Right ventricle myocardium superior (tissue), 1 donor: ENCODE measurements around the gene KNOP1. TPM values are rescaled to one million over a fixed set of nuclear protein-coding genes. Genes with fewer than 3 reads are reported as not detected.
"Not testable (repeated sequence)": the region's sequence is repeated elsewhere in the genome, so short reads cannot be mapped to it uniquely, and the experiment has no call there.

Experiments
- ATAC-seq: fragments of 200-7000 bp; cut with Tn5 transposase; one replicate; pipeline ENCODE4 v1.9.1; 2020; ENCODE audit warnings: mild to moderate bottlenecking; ENCODE audit not compliant: poor library complexity
- DNase-seq: peaks from one replicate; pipeline ENCODE4 v3.0.0-alpha.2; 2020
- intact Hi-C: fragments of 100-400 bp; cut with DNase I; formaldehyde crosslinking; loops from one replicate; pipeline ENCODE4 v1.11.2; 2022
- total RNA-seq: library from RNA; stranded (reverse); fragmentation: NEBNext Ultra II Directional; extraction: Animal tissue kit (Norgen Biotek cat#: 25700); gene quantifications from one replicate; pipeline ENCODE4 v1.2.1, GENCODE V29; 2021
- donor health status: DM: no; HTN: yes; CAD: no; lungs with severe emphysema.

KNOP1 gene
- total RNA-seq, 1 donor from 2014 or later: 6.2 TPM

GRCh38 chr16:19745286-19746010, 27.4 kb upstream of the KNOP1 start:
- ATAC-seq: no peak
- intact Hi-C loops: no loop called here
- no peak for DNase-seq

GRCh38 chr16:19744670-19745069, 26.6 kb upstream of the KNOP1 start:
- ATAC-seq (no peak), DNase-seq (no peak)
- intact Hi-C loops: no loop called here

GRCh38 chr16:19743816-19744159, 25.8 kb upstream of the KNOP1 start:
- DNase-seq (no peak), ATAC-seq (no peak)
- intact Hi-C loops: no loop called here

GRCh38 chr16:19741354-19741753, 23.3 kb upstream of the KNOP1 start:
- no peak for ATAC-seq
- intact Hi-C loops: no loop called here
- no peak for DNase-seq

GRCh38 chr16:19737306-19738038, 19.4 kb upstream of the KNOP1 start:
- DNase-seq (no peak), ATAC-seq (peak; percentile 45)
- intact Hi-C loops: no loop called here

GRCh38 chr16:19735074-19735867, 17.2 kb upstream of the KNOP1 start:
- intact Hi-C loops: no loop called here

GRCh38 chr16:19733551-19733950, 15.5 kb upstream of the KNOP1 start:
- intact Hi-C loops: no loop called here
- DNase-seq (no peak), ATAC-seq (no peak)

More at GRCh38 chr16:19735074-19735867, 17.2 kb upstream of the KNOP1 start:
- DNase-seq (peak; percentile 60), ATAC-seq (peak; percentile 49)

- no peak for ATAC-seq
- DNase-seq: no peak
- intact Hi-C loops: no loop called here
Measured at GRCh38 chr16:19728636-19728965, 10.6 kb upstream of the KNOP1 start.

GRCh38 chr16:19722981-19723380, 5.0 kb upstream of the KNOP1 start:
- intact Hi-C loops: no loop called here
- ATAC-seq (no peak), DNase-seq (no peak)

- DNase-seq: no peak
- ATAC-seq: no peak
- intact Hi-C loops: no loop called here
Measured at GRCh38 chr16:19722269-19722952, 4.4 kb upstream of the KNOP1 start.

GRCh38 chr16:19718624-19718965, 568 bp upstream of the KNOP1 start:
- intact Hi-C loops: no loop called here
- no peak for DNase-seq
- no peak for ATAC-seq

- no peak for DNase-seq
- intact Hi-C loops: no loop called here
- ATAC-seq: no peak
Measured at GRCh38 chr16:19717314-19717713, 713 bp downstream of the KNOP1 start.

- intact Hi-C loops: not testable (repeated sequence)
Measured at GRCh38 chr16:19716728-19717127, 1.3 kb downstream of the KNOP1 start.

GRCh38 chr16:19716183-19716582, 1.8 kb downstream of the KNOP1 start:
- intact Hi-C loops: no loop called here
- DNase-seq (no peak), ATAC-seq (no peak)

More at GRCh38 chr16:19716728-19717127, 1.3 kb downstream of the KNOP1 start:
- not testable (repeated sequence) for ATAC-seq, DNase-seq

- no peak for ATAC-seq
- intact Hi-C loops: no loop called here
- no peak for DNase-seq
Measured at GRCh38 chr16:19715566-19715965, 2.5 kb downstream of the KNOP1 start.

- ATAC-seq (no peak), DNase-seq (no peak)
- intact Hi-C loops: no loop called here
Measured at GRCh38 chr16:19713697-19714096, 4.3 kb downstream of the KNOP1 start.

- intact Hi-C loops: no loop called here
- ATAC-seq: no peak
- DNase-seq: no peak
Measured at GRCh38 chr16:19712418-19713058, 5.5 kb downstream of the KNOP1 start.

- ATAC-seq (no peak), DNase-seq (no peak)
- intact Hi-C loops: no loop called here
Measured at GRCh38 chr16:19711643-19712042, 6.4 kb downstream of the KNOP1 start.
